PFSK-1 (cell line): Measurements from ENCODE around the gene ACRV1.

Source experiments
- POLR2AphosphoS5 ChIP-seq: IDR thresholded peaks from 2 replicates; pipeline ENCODE4 v1.6.1; 2012; ENCODE audit warnings: low read depth, mild to moderate bottlenecking, control low read depth, low read length, moderate library complexity
- SIN3A ChIP-seq: IDR thresholded peaks from 2 replicates; pipeline ENCODE4 v1.6.1; 2012; ENCODE audit warnings: mild to moderate bottlenecking, low read length, moderate library complexity, borderline replicate concordance; ENCODE audit not compliant: insufficient read depth
- TAF1 ChIP-seq: IDR thresholded peaks from 2 replicates; pipeline ENCODE4 v1.6.1; 2012; ENCODE audit warnings: low read length, control low read depth, borderline replicate concordance; ENCODE audit not compliant: insufficient read depth

- no peak for TF ChIP-seq SIN3A
- TF ChIP-seq TAF1: no peak
- peak; percentile 55; the same call in 1 of the 2 replicates for TF ChIP-seq POLR2AphosphoS5
Observed at GRCh38 chr11:125623064-125623463, 57.6 kb downstream of the ACRV1 start.
